Keratinocyte (primary cell): Measurements from ENCODE around the gene HOXD8. TPM values are rescaled to one million over a fixed set of nuclear protein-coding genes. Genes with fewer than 3 reads are reported as not detected.

Experiments
- DNase-seq: peaks from one replicate; pipeline ENCODE4 v3.0.0-alpha.2; 2011; ENCODE audit warnings: low read depth, missing footprints, low spot score
- FAIRE-seq: peaks from 2 replicates; lab custom pipeline; 2011; peaks lifted over from hg19 to GRCh38; lab: Jason Lieb, UNC
- H2AFZ ChIP-seq: 2 replicates; pipeline ENCODE4 v1.6.0; 2012; ENCODE audit warnings: low read length, control low read depth, inconsistent platforms; ENCODE audit not compliant: control insufficient read depth
- H3K27ac ChIP-seq: 2 replicates; pipeline ENCODE4 v1.5.1; 2011; ENCODE audit warnings: low read length; ENCODE audit not compliant: control insufficient read depth, insufficient read depth
- H3K27me3 ChIP-seq: 3 replicates; pipeline ENCODE4 v1.6.0; 2011; ENCODE audit warnings: low read length; ENCODE audit not compliant: control insufficient read depth, insufficient read depth; ENCODE audit errors: extremely low read depth
- H3K36me3 ChIP-seq, 2 experiments: 2 replicates in 1 of 2; 3 replicates in 1 of 2; pipeline ENCODE4 v1.5.1; 2011; ENCODE audit warnings: low read length in 2 of 2, mild to moderate bottlenecking in 1 of 2; ENCODE audit not compliant: control insufficient read depth in 2 of 2, insufficient read depth in 2 of 2; ENCODE audit errors: extremely low read depth in 1 of 2
- H3K4me1 ChIP-seq: 3 replicates; pipeline ENCODE4 v1.5.1; 2011; ENCODE audit warnings: low read length; ENCODE audit not compliant: control insufficient read depth, insufficient read depth; ENCODE audit errors: extremely low read depth
- H3K4me2 ChIP-seq: 3 replicates; pipeline ENCODE4 v1.6.0; 2011; ENCODE audit warnings: low read depth, low read length; ENCODE audit not compliant: control insufficient read depth, insufficient read depth; ENCODE audit errors: extremely low read depth
- H3K4me3 ChIP-seq, 3 experiments: fragments of 200-600 bp in 1 of 3; sonication (generic) in 1 of 3; 2 replicates in 2 of 3; 3 replicates in 1 of 3; pipeline ENCODE4 v1.5.1; 2011 to 2016; ENCODE audit warnings: low read length in 3 of 3, mild to moderate bottlenecking in 3 of 3, control low read depth in 2 of 3, inconsistent platforms in 1 of 3, low read depth in 1 of 3, mixed read lengths in 1 of 3, mixed run types in 1 of 3, moderate library complexity in 1 of 3; ENCODE audit not compliant: control insufficient read depth in 2 of 3, insufficient read depth in 2 of 3; ENCODE audit errors: extremely low read depth in 1 of 3
- H3K79me2 ChIP-seq: 2 replicates; pipeline ENCODE4 v1.6.0; 2012; ENCODE audit warnings: low read length; ENCODE audit not compliant: control insufficient read depth, insufficient read depth
- H3K9ac ChIP-seq: 3 replicates; pipeline ENCODE4 v1.6.0; 2011; ENCODE audit warnings: low read length; ENCODE audit not compliant: control insufficient read depth, insufficient read depth; ENCODE audit errors: extremely low read depth
- H3K9me1 ChIP-seq: 3 replicates; pipeline ENCODE4 v1.6.0; 2011; ENCODE audit warnings: low read length; ENCODE audit not compliant: control insufficient read depth, insufficient read depth; ENCODE audit errors: extremely low read depth
- H3K9me3 ChIP-seq: 2 replicates; pipeline ENCODE4 v1.5.1; 2012; ENCODE audit warnings: low read depth, low read length; ENCODE audit not compliant: control insufficient read depth
- H4K20me1 ChIP-seq: 3 replicates; pipeline ENCODE4 v1.6.0; 2011; ENCODE audit warnings: low read length; ENCODE audit not compliant: control insufficient read depth, insufficient read depth; ENCODE audit errors: extremely low read depth
- CTCF ChIP-seq, 3 experiments: IDR thresholded peaks in 1 of 3; conservative IDR thresholded peaks in 1 of 3; optimal IDR thresholded peaks in 1 of 3; 2 replicates in 2 of 3; 3 replicates in 1 of 3; pipeline versions ENCODE3 to v1.5.1; 2011; ENCODE audit warnings: low read length in 3 of 3, mild to moderate bottlenecking in 3 of 3, moderate library complexity in 2 of 3, control low read depth in 1 of 3, inconsistent platforms in 1 of 3; ENCODE audit not compliant: insufficient read depth in 2 of 3; ENCODE audit errors: extremely low read depth in 1 of 3
- EZH2 ChIP-seq: IDR thresholded peaks from one replicate; pipeline ENCODE4 v1.6.1; 2012; ENCODE audit warnings: inconsistent platforms, mild to moderate bottlenecking, low read length, moderate library complexity
- dilution Hi-C: fragments of 300-500 bp; cut with MboI; formaldehyde crosslinking; loops from one replicate; pipeline ENCODE4 v1.7.0; 2020; ENCODE audit warnings: low sequenced_read_pairs; ENCODE audit not compliant: extremely low pct_ligation_motif_present
- polyA plus RNA-seq, 5 experiments: library from polyadenylated mRNA; depleted of rRNA in 3 of 5; stranded (reverse) in 3 of 5; stranded (forward) in 1 of 5; unstranded in 1 of 5; fragments of >200 nt; gene quantifications; 1 replicate in 1 of 5; 2 replicates in 3 of 5; 3 replicates in 1 of 5; pipeline versions ENCODE4 v1.2.1 to v1.2.3, GENCODE V29; 2011 to 2012; ENCODE audit warnings: missing spikeins in 2 of 5, low read depth in 1 of 5, low replicate concordance in 1 of 5

Gene HOXD8
- polyA plus RNA-seq, 1 donor (not counting 4 experiments of a cell fraction or from before 2014, with no cell fraction given), result not detected

GRCh38 chr2:176089843-176090395 is 39.6 kb upstream of the HOXD8 start:
- no peaks in the 10 kb centered on the region for H3K79me2 ChIP-seq
- H3K4me3 ChIP-seq, result no peak overlapping the region
- DNase-seq, result no peak
- no peak overlapping the region for H3K27ac ChIP-seq
- no peak for FAIRE-seq
- no peak overlapping the region for H2AFZ ChIP-seq
- H3K9me1 ChIP-seq, result no peaks in the 10 kb centered on the region
- H3K36me3 ChIP-seq, result no peaks in the 10 kb centered on the region
- TF ChIP-seq CTCF (optimal IDR thresholded peaks at IDR 0.05 in 1 of 3, IDR thresholded peaks at IDR 0.05 in 1 of 3, conservative IDR thresholded peaks at IDR 0.05 in 1 of 3; ENCODE audit: extremely low read depth in 1 of 3, insufficient read depth in 2 of 3, low read length in 3 of 3) (no peak), EZH2 (peak; percentile 68)
- peaks cover 100% of the 10 kb centered on the region for H3K27me3 ChIP-seq
- dilution Hi-C loops, result no loop called here
- H3K9ac ChIP-seq, result no peak overlapping the region
- no peak overlapping the region for H3K4me2 ChIP-seq
- peaks cover 2% of the 10 kb centered on the region for H3K9me3 ChIP-seq
- H3K4me1 ChIP-seq, result no peaks in the 10 kb centered on the region
- peaks cover 3% of the 10 kb centered on the region for H4K20me1 ChIP-seq

- Histone ChIP-seq H4K20me1 (peaks cover 3% of the 10 kb centered on the region), H3K9me1 (no peaks in the 10 kb centered on the region), H3K4me3 (no peak overlapping the region), H3K36me3 (no peaks in the 10 kb centered on the region), H3K4me1 (no peaks in the 10 kb centered on the region), H3K4me2 (no peak overlapping the region), H3K9ac (no peak overlapping the region), H3K27me3 (peaks cover 100% of the 10 kb centered on the region), H2AFZ (no peak overlapping the region), H3K9me3 (peaks cover 2% of the 10 kb centered on the region), H3K79me2 (no peaks in the 10 kb centered on the region), H3K27ac (no peak overlapping the region)
- dilution Hi-C loops, result no loop called here
- TF ChIP-seq EZH2 (no peak), CTCF (optimal IDR thresholded peaks at IDR 0.05 in 1 of 3, IDR thresholded peaks at IDR 0.05 in 1 of 3, conservative IDR thresholded peaks at IDR 0.05 in 1 of 3; ENCODE audit: extremely low read depth in 1 of 3, insufficient read depth in 2 of 3, low read length in 3 of 3) (no peak)
- DNase-seq (no peak), FAIRE-seq (no peak)
These were observed 38.6 kb upstream of the HOXD8 start for GRCh38 chr2:176090862-176091261.
